Fibroblast of skin of abdomen (primary cell): ENCODE data around the gene MCTP1.
A peak's percentile ranks its signal among the peaks of the same experiment; 100 is the strongest.
"Not testable (repeated sequence)": the region's sequence is repeated elsewhere in the genome, so short reads cannot be mapped to it uniquely, and the experiment has no call there.

Experiments
- DNase-seq: peaks from one replicate; pipeline ENCODE4 v3.0.0-alpha.2; 2013

Gene MCTP1

GRCh38 chr5:95027151-95027721 is 257.7 kb downstream of the MCTP1 start:
- DNase-seq, result no peak

- no peak for DNase-seq
Measured at GRCh38 chr5:95026718-95027117, 258.2 kb downstream of the MCTP1 start.

GRCh38 chr5:95022967-95023695 is 261.8 kb downstream of the MCTP1 start:
- DNase-seq, result no peak

GRCh38 chr5:95020345-95020744 is 264.5 kb downstream of the MCTP1 start:
- no peak for DNase-seq

- DNase-seq, result no peak
Measured at GRCh38 chr5:95018946-95019345, 265.9 kb downstream of the MCTP1 start.

GRCh38 chr5:95018511-95018910 is 266.4 kb downstream of the MCTP1 start:
- no peak for DNase-seq

GRCh38 chr5:95009812-95010211 is 275.1 kb downstream of the MCTP1 start:
- no peak for DNase-seq

GRCh38 chr5:95007921-95008597 is 276.8 kb downstream of the MCTP1 start:
- DNase-seq, result no peak

- no peak for DNase-seq
Measured at GRCh38 chr5:95005811-95006210, 279.1 kb downstream of the MCTP1 start.

GRCh38 chr5:94998670-94999069 is 286.2 kb downstream of the MCTP1 start:
- DNase-seq, result no peak

- DNase-seq, result not testable (repeated sequence)
Measured at GRCh38 chr5:94994537-94994936, 290.4 kb downstream of the MCTP1 start.

- DNase-seq, result no peak
Measured at GRCh38 chr5:94993491-94993890, 291.4 kb downstream of the MCTP1 start.

- no peak for DNase-seq
Measured at GRCh38 chr5:94992325-94992724, 292.6 kb downstream of the MCTP1 start.

- DNase-seq, result peak; percentile 64
Measured at GRCh38 chr5:94983861-94984535, 300.9 kb downstream of the MCTP1 start.

- DNase-seq, result no peak
Measured at GRCh38 chr5:94977437-94977836, 307.5 kb downstream of the MCTP1 start.

- no peak for DNase-seq
Measured at GRCh38 chr5:94976853-94977252, 308.0 kb downstream of the MCTP1 start.

- DNase-seq, result no peak
Measured at GRCh38 chr5:94972268-94972667, 312.6 kb downstream of the MCTP1 start.

- DNase-seq, result peak; percentile 16
Measured at GRCh38 chr5:94969174-94969573, 315.7 kb downstream of the MCTP1 start.

- peak; percentile 60 for DNase-seq
Measured at GRCh38 chr5:94968507-94969095, 316.3 kb downstream of the MCTP1 start.

GRCh38 chr5:94967525-94967924 is 317.4 kb downstream of the MCTP1 start:
- DNase-seq, result no peak

- not testable (repeated sequence) for DNase-seq
Measured at GRCh38 chr5:94959279-94959678, 325.6 kb downstream of the MCTP1 start.

GRCh38 chr5:94945656-94946055 is 339.2 kb downstream of the MCTP1 start:
- no peak for DNase-seq

- DNase-seq, result no peak
Measured at GRCh38 chr5:94944160-94944559, 340.7 kb downstream of the MCTP1 start.
